CD8-positive, alpha-beta memory T cell (primary cell): ENCODE results near the gene PRR33. TPM values are rescaled to one million over a fixed set of nuclear protein-coding genes. Genes with fewer than 3 reads are reported as not detected.

Experiments used
- CTCF ChIA-PET: fragments of 350-600 bp; sonication (Branson Sonifier 250); formaldehyde crosslinking; loops from one replicate; lab custom pipeline; 2021; ENCODE audit warnings: antibody characterized with exemption; lab: Charles Lee
- POLR2A ChIA-PET: fragments of 350-600 bp; sonication (Branson Sonifier 250); formaldehyde crosslinking; loops from one replicate; lab custom pipeline; 2021; ENCODE audit warnings: antibody characterized with exemption; lab: Charles Lee
- DNase-seq, 5 donors: peaks; one replicate each; pipeline versions ENCODE4 v3.0.0 to v3.0.0-alpha.2; 2020 to 2022; ENCODE audit warnings: mixed read lengths in 1 of 5
- H3K27ac ChIP-seq: one replicate; pipeline ENCODE4 v1.7.0; 2013; ENCODE audit warnings: low read depth, mild to moderate bottlenecking, low read length, moderate library complexity
- H3K27me3 ChIP-seq: 2 replicates; pipeline ENCODE4 v1.7.0; 2013; ENCODE audit warnings: low read length, mild to moderate bottlenecking; ENCODE audit not compliant: insufficient read depth, poor library complexity, severe bottlenecking
- H3K36me3 ChIP-seq: 2 replicates; pipeline ENCODE4 v1.7.0; 2013; ENCODE audit warnings: mild to moderate bottlenecking, low read length, moderate library complexity; ENCODE audit not compliant: insufficient read depth
- H3K4me1 ChIP-seq: 2 replicates; pipeline ENCODE4 v1.7.0; 2013; ENCODE audit warnings: mild to moderate bottlenecking, low read length, moderate library complexity; ENCODE audit not compliant: insufficient read depth
- H3K4me3 ChIP-seq: 2 replicates; pipeline ENCODE4 v1.7.0; 2013; ENCODE audit warnings: mild to moderate bottlenecking, low read length
- H3K9me3 ChIP-seq: 2 replicates; pipeline ENCODE4 v1.7.0; 2013; ENCODE audit warnings: mild to moderate bottlenecking, low read length
- H3K27ac Mint-ChIP-seq, 8 donors: one replicate each; pipeline ENCODE4 v1.8.0; 2020 to 2021; ENCODE audit warnings: mixed read lengths in 8 of 8, mild to moderate bottlenecking in 6 of 8, inconsistent platforms in 3 of 8, moderate library complexity in 3 of 8
- H3K27me3 Mint-ChIP-seq, 2 donors: one replicate each; pipeline ENCODE4 v1.8.0; 2020 to 2021; ENCODE audit warnings: mixed read lengths in 2 of 2, mild to moderate bottlenecking in 1 of 2, moderate library complexity in 1 of 2
- H3K36me3 Mint-ChIP-seq, 3 donors: one replicate each; pipeline ENCODE4 v1.8.0; 2020 to 2021; ENCODE audit warnings: mixed read lengths in 3 of 3, inconsistent platforms in 1 of 3, mild to moderate bottlenecking in 1 of 3
- H3K4me1 Mint-ChIP-seq, 3 donors: one replicate each; pipeline ENCODE4 v1.8.0; 2020 to 2021; ENCODE audit warnings: mixed read lengths in 3 of 3, inconsistent platforms in 1 of 3, mild to moderate bottlenecking in 1 of 3
- H3K4me3 Mint-ChIP-seq, 7 donors: one replicate each; pipeline ENCODE4 v1.8.0; 2020 to 2021; ENCODE audit warnings: mixed read lengths in 7 of 7, mild to moderate bottlenecking in 6 of 7, moderate library complexity in 4 of 7, inconsistent platforms in 2 of 7
- H3K9me3 Mint-ChIP-seq, 5 donors: one replicate each; pipeline ENCODE4 v1.8.0; 2020 to 2022; ENCODE audit warnings: mixed read lengths in 5 of 5, mild to moderate bottlenecking in 3 of 5, moderate library complexity in 2 of 5, inconsistent platforms in 1 of 5
- polyA plus RNA-seq: library from polyadenylated mRNA; unstranded; fragments of 300-500 nt; fragmentation: Illumina TruSeq; gene quantifications from one replicate; pipeline ENCODE4 v1.2.3, GENCODE V29; 2021
- total RNA-seq, 2 experiments: library from RNA; stranded (reverse); gene quantifications; one replicate each; pipeline ENCODE4 v1.2.3, GENCODE V29; 2021

The PRR33 gene
- total and polyA plus RNA-seq, 3 experiments from 2014 or later: 0.17 TPM; not detected in 2

DNA sequence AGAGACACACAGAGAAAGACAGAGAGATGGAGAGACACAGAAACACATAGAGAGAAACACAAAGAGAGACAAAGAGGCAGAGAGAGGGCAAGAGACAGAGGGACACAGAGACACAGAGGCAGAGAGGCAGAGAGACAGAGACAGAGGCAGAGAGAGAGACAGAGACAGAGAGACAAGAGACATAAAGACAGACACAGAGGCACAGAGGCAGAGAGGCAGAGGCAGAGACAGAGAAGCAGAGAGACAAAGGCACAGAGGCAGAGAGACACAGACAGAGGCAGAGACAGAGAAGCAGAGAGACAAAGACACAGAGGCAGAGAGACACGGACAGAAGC lies 46.6 kb downstream of the PRR33 start:
- ChIA-PET CTCF (interaction anchor here (1.1 to 3.4 kb wide), 2 partner anchors 151 to 154 kb away, joined by 3 to 13 read pairs; no protein-coding TSS in a partner anchor), POLR2A (interaction anchor here (1.1 kb wide), 1 partner anchor 103 kb away, joined by 4 read pairs; no protein-coding TSS in a partner anchor)
- H3K27ac ChIP-seq: peak overlapping the region; percentile 18
- H3K9me3 ChIP-seq: no peaks in the 10 kb centered on the region
- H3K4me3 Mint-ChIP-seq: peak overlapping the region; percentile 65 to 86 (median 81)
- peaks cover 0 to 1% of the 10 kb centered on the region in 2 donors for H3K27me3 Mint-ChIP-seq
- no peaks in the 10 kb centered on the region for H3K9me3 Mint-ChIP-seq
- H3K27me3 ChIP-seq: no peaks in the 10 kb centered on the region
- H3K27ac Mint-ChIP-seq: peak overlapping the region; percentile 91 to 98 (median 95)
- no peaks in the 10 kb centered on the region for H3K36me3 ChIP-seq
- peaks cover 47 to 77% (median 55%) of the 10 kb centered on the region in 3 donors for H3K4me1 Mint-ChIP-seq
- no peak for DNase-seq
- no peaks in the 10 kb centered on the region for H3K36me3 Mint-ChIP-seq
- peaks cover 59% of the 10 kb centered on the region for H3K4me1 ChIP-seq
- peak overlapping the region; percentile 37 for H3K4me3 ChIP-seq

DNA sequence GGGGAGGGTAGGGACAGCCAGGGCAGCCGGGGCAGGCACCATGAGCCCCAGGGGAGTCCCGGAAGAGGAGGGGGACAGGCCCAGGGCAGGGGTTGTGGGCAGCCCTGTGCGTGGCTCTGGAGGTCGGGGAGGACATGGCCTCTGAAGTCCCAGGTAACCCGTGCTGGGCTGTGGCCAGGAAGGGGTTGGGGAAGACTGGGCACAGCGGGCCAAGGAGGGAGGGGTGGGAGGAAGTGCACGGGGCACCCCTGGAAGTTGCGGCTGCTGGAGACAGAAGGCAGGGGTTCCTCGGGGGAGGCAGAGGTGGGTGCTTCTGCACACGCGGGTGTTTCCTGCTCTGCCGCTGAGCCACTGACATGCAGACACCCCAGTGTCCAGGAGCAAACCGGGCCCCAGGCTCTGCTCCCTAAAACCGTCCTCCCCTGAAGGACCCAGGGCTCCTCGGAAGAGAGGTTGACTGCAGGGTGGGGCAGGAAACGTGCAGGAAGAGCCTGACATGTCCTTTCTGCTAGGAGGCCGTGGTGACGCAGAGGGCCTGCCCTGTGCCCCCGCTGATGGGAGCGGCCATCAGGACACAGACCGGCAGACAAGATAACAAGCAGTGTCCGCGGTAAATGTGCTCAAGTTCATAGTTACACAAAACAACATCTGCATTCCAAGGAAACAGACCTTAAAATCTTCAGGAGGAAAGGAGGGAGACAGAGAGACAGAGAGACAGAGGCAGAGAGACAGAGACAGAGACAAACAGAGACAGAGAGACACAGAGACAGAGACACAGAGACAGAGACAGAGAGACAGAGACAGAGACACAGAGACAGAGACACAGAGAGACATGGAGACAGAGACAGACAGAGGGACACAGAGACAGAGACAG lies 47.2 kb downstream of the PRR33 start:
- Histone ChIP-seq H3K36me3 (no peaks in the 10 kb centered on the region), H3K4me3 (peak overlapping the region; percentile 37), H3K27me3 (no peaks in the 10 kb centered on the region), H3K9me3 (no peaks in the 10 kb centered on the region), H3K27ac (peak overlapping the region; percentile 18), H3K4me1 (peaks cover 56% of the 10 kb centered on the region)
- ChIA-PET POLR2A (no interaction called here), CTCF (interaction anchor here (1.6 kb wide), 1 partner anchor 307 kb away, joined by 3 read pairs; no protein-coding TSS in a partner anchor)
- H3K9me3 Mint-ChIP-seq: no peaks in the 10 kb centered on the region
- H3K27ac Mint-ChIP-seq: peak overlapping the region; percentile 91 to 98 (median 95)
- H3K27me3 Mint-ChIP-seq: peaks cover 0 to 1% of the 10 kb centered on the region in 2 donors
- H3K36me3 Mint-ChIP-seq: no peaks in the 10 kb centered on the region
- peak in 3 of 5 donors; percentile 46 to 68 (median 48) for DNase-seq
- H3K4me1 Mint-ChIP-seq: peaks cover 49 to 77% (median 55%) of the 10 kb centered on the region in 3 donors
- H3K4me3 Mint-ChIP-seq: peak overlapping the region; percentile 65 to 86 (median 81)

DNA sequence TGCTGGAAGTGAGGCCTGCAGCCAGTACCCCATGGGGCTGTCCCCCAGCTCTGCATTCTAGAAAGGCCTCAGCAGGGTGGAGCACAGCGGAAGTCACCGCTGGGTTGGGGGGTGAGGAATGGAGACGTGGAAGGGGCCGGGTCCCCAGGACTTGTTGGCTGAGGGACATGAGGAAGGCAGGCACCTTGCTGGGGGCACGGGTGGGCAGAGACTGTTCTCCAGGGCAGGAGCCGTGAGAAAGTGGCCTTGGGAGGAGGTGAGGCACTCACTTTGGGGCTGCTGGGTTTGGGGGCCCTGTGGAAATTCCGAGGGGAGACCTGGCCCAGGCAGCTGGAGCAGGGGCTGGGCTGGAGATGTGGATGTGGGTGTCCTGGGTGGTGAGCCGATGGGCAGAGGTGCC lies 47.9 kb downstream of the PRR33 start:
- peaks cover 50% of the 10 kb centered on the region for H3K4me1 ChIP-seq
- peak overlapping the region; percentile 18 for H3K27ac ChIP-seq
- Mint-ChIP-seq H3K4me1 (peaks cover 43 to 75% (median 48%) of the 10 kb centered on the region in 3 donors), H3K4me3 (peak overlapping the region; percentile 50 to 86 (median 74)), H3K36me3 (no peaks in the 10 kb centered on the region), H3K27me3 (peaks cover 0 to 1% of the 10 kb centered on the region in 2 donors), H3K27ac (peak overlapping the region in 6 of 8 donors; percentile 94 to 98 (median 96)), H3K9me3 (no peaks in the 10 kb centered on the region)
- ChIA-PET POLR2A (interaction anchor here (0.9 kb wide), 1 partner anchor 74 kb away, joined by 3 read pairs; no protein-coding TSS in a partner anchor), CTCF (interaction anchor here (1.6 kb wide), 1 partner anchor 308 kb away, joined by 3 read pairs; no protein-coding TSS in a partner anchor)
- H3K36me3 ChIP-seq: no peaks in the 10 kb centered on the region
- no peaks in the 10 kb centered on the region for H3K9me3 ChIP-seq
- H3K27me3 ChIP-seq: no peaks in the 10 kb centered on the region
- no peak for DNase-seq
- H3K4me3 ChIP-seq: peak overlapping the region; percentile 37

DNA sequence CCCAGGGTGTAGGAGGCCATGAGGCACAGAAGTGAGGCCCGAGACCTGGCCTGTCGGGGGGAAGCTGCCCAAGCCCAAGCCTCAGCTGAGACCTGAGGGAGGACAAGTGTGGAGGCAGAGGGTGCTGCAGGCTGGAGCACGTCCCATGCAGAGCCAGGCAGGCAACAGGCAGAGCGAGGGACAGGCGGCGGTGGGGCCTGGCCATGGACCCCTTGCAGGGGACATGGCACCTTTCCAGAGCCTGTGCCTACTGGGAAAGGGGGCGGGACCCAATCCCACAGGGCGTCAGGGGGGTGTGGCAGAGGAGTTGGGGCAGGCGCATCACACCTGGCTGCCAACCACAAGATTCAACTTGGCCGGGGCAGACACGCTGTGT lies 48.6 kb downstream of the PRR33 start:
- peaks cover 44% of the 10 kb centered on the region for H3K4me1 ChIP-seq
- POLR2A ChIA-PET: interaction anchor here (0.9 kb wide), 1 partner anchor 75 kb away, joined by 3 read pairs; no protein-coding TSS in a partner anchor
- no peak overlapping the region for H3K4me3 ChIP-seq
- H3K36me3 ChIP-seq: no peaks in the 10 kb centered on the region
- no peaks in the 10 kb centered on the region for H3K27me3 ChIP-seq
- CTCF ChIA-PET: interaction anchor here (1.0 to 1.6 kb wide), 2 partner anchors 190 to 308 kb away, joined by 3 read pairs; no protein-coding TSS in a partner anchor
- H3K4me1 Mint-ChIP-seq: peaks cover 40 to 68% (median 44%) of the 10 kb centered on the region in 3 donors
- H3K4me3 Mint-ChIP-seq: peak overlapping the region in 6 of 7 donors; percentile 26 to 86 (median 66)
- H3K9me3 Mint-ChIP-seq: no peaks in the 10 kb centered on the region
- peak overlapping the region in 3 of 8 donors; percentile 11 to 53 (median 42) for H3K27ac Mint-ChIP-seq
- no peaks in the 10 kb centered on the region for H3K9me3 ChIP-seq
- no peak for DNase-seq
- H3K36me3 Mint-ChIP-seq: no peaks in the 10 kb centered on the region
- H3K27me3 Mint-ChIP-seq: peaks cover 0 to 1% of the 10 kb centered on the region in 2 donors
- H3K27ac ChIP-seq: no peak overlapping the region

DNA sequence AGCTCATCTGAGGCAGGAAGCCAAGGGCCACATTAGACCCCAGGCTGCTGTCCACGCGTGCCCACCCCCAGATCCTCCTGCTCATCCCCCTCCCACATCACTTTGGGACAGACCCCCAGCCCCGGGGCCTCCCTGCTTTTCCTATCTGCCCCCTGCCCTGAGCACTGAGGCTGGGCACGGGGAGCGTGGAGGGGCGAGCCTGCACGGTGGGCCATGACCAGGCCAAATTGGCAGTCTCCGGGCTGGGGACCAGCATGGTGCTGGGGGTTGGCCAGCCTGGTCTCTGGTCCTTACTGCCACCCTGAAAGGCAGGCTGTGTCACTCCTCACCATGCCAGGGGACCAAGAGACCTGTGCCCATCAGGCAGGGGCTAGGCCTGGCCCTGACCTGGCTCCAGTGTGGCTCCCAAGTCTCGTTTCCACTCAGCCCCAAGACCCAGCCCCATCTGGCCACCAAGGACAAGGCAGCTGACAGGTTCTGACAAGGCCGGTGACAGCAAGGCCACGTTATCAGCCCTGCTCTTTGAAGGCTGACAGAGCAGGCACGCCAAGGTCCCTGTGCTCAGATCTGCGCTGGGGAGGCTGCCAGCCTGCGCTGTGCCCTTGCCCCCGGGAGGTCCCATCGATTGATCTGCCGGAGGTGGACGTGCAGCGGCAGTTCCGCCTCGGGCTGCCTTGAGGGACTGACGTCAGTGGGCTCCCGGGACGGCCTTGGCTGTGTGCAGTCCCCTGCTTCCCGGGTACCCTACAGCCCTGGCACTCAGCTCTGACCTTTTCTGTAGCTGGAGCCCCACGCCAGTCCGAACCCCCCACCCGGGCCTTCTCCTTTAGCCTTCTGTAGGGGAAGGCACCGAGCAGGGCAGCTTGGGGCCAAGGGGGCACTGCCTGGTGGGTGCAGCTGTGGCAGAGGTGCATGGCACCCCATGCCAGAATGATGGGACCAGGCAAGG lies 49.3 kb downstream of the PRR33 start:
- ChIA-PET CTCF (interaction anchor here (1.0 to 2.3 kb wide), 5 partner anchors 8 to 309 kb away, joined by 3 to 9 read pairs (median 7); partner anchors contain the start of gene LSP1), POLR2A (interaction anchor here (0.9 kb wide), 1 partner anchor 76 kb away, joined by 3 read pairs; no protein-coding TSS in a partner anchor)
- H3K36me3 ChIP-seq: no peaks in the 10 kb centered on the region
- Mint-ChIP-seq H3K4me3 (no peak overlapping the region), H3K4me1 (peaks cover 37 to 67% (median 40%) of the 10 kb centered on the region in 3 donors), H3K27me3 (peaks cover 0 to 1% of the 10 kb centered on the region in 2 donors), H3K9me3 (no peaks in the 10 kb centered on the region), H3K36me3 (no peaks in the 10 kb centered on the region), H3K27ac (peak overlapping the region in 2 of 8 donors; percentile 42 to 70)
- no peaks in the 10 kb centered on the region for H3K27me3 ChIP-seq
- H3K9me3 ChIP-seq: no peaks in the 10 kb centered on the region
- peak in 1 of 5 donors; percentile 10 for DNase-seq
- no peak overlapping the region for H3K27ac ChIP-seq
- peaks cover 50% of the 10 kb centered on the region for H3K4me1 ChIP-seq
- no peak overlapping the region for H3K4me3 ChIP-seq

DNA sequence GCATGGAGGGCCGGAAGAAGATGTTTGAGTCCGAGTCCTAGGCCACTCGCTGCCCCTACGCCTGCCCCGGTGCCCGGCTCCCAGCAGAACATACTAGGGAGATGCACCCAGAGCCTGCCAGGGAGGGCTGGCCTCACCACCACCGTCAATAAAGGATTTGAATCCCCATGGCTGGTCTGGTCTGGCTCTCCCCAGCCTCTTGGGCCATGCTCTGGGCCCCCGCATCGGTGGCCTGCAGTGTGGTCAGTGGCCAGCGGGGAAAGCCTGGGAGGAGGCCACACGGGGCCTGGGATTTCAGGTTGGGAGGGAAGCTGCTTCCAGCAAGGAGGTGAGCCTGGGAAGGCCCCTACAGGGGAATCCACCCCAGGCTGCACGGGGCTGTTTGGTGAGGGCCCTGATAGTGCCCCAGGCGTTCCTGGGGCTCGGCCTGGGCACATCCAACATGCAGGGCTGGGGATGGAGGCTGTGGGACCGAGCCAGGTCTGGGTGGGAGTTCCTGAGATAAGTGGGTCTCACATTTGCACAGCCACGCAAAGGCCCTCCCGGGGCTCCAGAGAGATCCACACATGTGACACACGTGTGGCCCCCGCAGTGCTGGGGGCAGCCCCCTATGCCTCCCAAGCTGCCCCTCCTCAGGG lies 50.1 kb downstream of the PRR33 start:
- CTCF ChIA-PET: interaction anchor here (2.0 to 3.4 kb wide), 4 partner anchors 9 to 148 kb away, joined by 7 to 13 read pairs (median 8); partner anchors contain the start of gene LSP1
- peak in 1 of 5 donors; percentile 34 for DNase-seq
- POLR2A ChIA-PET: no interaction called here

More for the DNA sequence above, 50.1 kb downstream of the PRR33 start:
- Histone ChIP-seq H3K4me1 (peaks cover 48% of the 10 kb centered on the region), H3K27ac (no peak overlapping the region), H3K9me3 (no peaks in the 10 kb centered on the region), H3K36me3 (no peaks in the 10 kb centered on the region), H3K27me3 (no peaks in the 10 kb centered on the region), H3K4me3 (no peak overlapping the region)
- Mint-ChIP-seq H3K4me3 (no peak overlapping the region), H3K9me3 (no peaks in the 10 kb centered on the region), H3K4me1 (peaks cover 36 to 61% (median 37%) of the 10 kb centered on the region in 3 donors), H3K27me3 (peaks cover 0 to 1% of the 10 kb centered on the region in 2 donors), H3K36me3 (no peaks in the 10 kb centered on the region), H3K27ac (peak overlapping the region in 2 of 8 donors; percentile 32 to 70)
